HG02981 (cell line): ENCODE results near the gene NRG3.

ENCODE experiments used
- ATAC-seq: cut with Tn5 transposase; IDR thresholded peaks from one replicate; pipeline ENCODE4 v1.9.1; 2021; ENCODE audit warnings: mild to moderate bottlenecking, moderate library complexity; ENCODE audit not compliant: unreplicated experiment

The NRG3 gene

GRCh38 chr10:82084904-82085303 lies 209.9 kb downstream of the NRG3 start:
- no peak for ATAC-seq

GRCh38 chr10:82089327-82089726 lies 214.3 kb downstream of the NRG3 start:
- no peak for ATAC-seq

DNA sequence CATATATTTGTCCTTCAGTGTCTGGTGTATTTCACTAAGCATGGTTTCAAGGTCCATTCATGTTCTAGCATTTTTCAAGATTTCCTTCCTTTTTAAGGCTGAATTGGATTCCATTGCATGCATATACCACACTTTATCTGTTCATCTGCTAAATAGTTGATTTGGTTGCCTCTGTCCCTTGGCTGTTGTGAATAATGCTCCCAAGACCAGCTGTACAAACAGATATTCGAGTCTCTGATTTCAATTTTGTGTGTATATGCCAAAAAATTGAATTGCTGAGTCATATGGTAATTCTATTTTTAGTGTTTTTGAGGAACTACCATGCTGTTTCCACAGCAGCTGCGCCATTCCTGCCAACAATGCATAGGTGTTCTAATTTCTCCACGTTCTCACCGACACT lies 216.4 kb downstream of the NRG3 start:
- ATAC-seq, result no peak

DNA sequence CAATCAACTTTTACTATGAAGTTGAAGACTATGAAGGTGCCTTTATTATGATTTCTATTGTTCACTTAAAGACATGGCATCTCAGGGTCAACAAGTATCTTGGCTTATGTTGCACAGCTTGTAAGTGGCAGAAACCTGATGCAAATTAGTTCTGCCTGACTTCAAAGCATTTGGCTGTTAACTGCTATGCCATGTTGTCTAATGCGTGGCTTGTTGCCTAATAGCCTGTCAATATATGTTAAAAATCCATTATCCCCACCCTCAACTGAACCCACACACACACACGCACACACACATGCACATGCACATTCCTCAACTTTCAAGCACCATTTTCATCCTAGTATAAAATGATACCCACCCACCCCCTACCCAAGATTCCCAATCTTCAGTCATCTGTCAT lies 217.1 kb downstream of the NRG3 start:
- ATAC-seq, result no peak

- no peak for ATAC-seq
These were observed 249.7 kb downstream of the NRG3 start for GRCh38 chr10:82124713-82125112.

GRCh38 chr10:82128527-82128926 lies 253.5 kb downstream of the NRG3 start:
- no peak for ATAC-seq

DNA sequence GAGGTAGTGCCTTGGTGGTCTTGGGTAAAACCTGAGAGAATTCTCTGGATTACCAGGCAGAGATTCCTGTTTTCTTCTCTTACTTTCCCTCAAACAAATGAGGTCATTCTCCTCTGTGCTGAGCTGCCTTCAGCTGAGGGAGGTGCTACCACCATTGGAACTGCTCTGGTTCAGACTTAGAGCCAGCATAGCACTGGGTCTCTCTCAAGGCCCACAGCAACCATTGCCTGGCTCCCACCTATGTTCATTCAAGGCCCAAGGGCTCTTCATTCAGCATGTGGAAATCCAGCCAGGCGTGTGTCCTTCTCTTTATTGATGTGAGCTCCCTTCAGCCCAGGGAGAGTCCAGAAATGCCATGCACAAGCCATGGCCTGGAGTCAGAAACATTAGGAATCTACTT lies 261.1 kb downstream of the NRG3 start:
- no peak for ATAC-seq

- ATAC-seq, result no peak
These were observed 269.2 kb downstream of the NRG3 start for GRCh38 chr10:82144153-82144552.

DNA sequence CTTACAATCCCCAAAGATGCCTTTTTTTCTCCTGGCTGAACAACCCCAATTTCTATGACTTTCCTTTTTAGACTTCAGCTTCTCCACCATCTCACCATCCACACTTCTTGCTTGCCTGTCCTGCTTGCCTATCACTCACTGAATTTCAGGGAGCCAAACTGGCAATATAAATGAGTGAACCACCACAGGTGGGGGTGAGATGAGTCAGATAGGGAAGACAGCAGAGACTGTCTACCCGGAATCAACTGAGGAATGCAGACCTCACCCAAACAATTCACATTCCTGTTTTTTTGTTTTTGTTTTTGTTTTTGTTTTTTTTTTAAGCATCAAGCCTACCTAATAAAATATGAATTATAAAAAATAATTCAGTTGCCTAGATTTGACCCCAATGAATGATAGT lies 273.8 kb downstream of the NRG3 start:
- ATAC-seq, result no peak

DNA sequence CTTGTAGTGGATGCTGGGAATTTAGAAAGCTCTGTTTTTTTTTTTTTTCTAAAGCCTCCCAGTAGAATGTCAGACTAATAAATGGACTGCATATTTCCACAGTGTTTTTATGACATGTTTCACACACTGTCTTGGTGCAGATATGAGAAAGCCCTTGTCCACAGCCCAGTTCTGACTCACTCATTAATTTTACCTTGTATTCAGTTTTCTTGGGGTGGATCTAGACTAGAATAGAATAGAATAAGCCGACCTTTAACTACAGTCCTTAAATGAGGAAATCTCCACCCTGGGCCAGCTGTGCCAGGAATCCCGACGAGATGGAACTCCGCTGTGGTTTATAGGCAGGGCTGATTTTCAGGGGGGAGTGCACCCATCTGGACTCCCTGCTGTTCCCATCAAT lies 274.7 kb downstream of the NRG3 start:
- ATAC-seq, result no peak

GRCh38 chr10:82150123-82150900 lies 275.3 kb downstream of the NRG3 start:
- no peak for ATAC-seq

DNA sequence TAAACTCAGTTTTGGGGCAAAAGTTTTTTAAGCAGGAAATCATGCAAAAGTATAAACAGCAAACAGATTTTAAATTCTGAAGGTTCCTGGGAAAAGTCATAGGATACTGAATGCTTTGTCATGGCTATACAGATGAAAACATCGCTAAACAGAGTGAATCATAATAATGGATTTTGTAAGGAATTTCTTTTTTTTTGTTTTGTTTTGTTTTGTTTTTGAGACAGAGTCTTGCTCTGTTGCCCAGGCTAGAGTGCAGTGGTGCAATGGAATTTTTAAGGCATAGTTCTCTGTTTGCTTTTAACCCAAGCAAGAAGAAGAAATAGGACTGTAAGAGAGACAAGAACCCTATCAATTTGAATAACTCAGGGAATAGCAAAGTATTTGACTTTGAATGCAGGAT lies 285.3 kb downstream of the NRG3 start:
- ATAC-seq, result no peak

- no peak for ATAC-seq
These were observed 286.3 kb downstream of the NRG3 start for GRCh38 chr10:82161264-82161663.

GRCh38 chr10:82162549-82163195 lies 287.7 kb downstream of the NRG3 start:
- no peak for ATAC-seq

GRCh38 chr10:82171899-82172298 lies 296.9 kb downstream of the NRG3 start:
- no peak for ATAC-seq

- ATAC-seq, result no peak
These were observed 301.6 kb downstream of the NRG3 start for GRCh38 chr10:82176587-82176986.

GRCh38 chr10:82190432-82191260 lies 315.7 kb downstream of the NRG3 start:
- ATAC-seq, result no peak

DNA sequence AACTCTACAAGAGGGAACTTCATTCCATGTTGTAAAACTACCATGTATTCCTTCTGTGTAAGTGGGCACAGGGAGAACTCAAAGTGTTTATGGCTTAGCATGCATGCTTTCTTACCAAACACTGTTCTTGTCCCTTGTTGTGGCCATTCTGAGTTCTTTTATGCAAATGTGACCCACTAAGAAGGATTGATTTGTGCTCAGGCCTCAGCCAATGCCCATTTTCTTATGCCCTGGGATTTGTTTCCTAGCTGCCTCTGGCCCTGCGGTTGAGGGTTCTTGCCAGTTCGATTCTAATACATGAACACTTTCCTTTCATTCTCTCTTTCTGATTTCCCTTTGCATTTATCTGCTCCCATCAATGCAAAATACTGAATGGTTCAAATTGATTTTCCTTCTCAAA lies 316.7 kb downstream of the NRG3 start:
- ATAC-seq, result no peak

DNA sequence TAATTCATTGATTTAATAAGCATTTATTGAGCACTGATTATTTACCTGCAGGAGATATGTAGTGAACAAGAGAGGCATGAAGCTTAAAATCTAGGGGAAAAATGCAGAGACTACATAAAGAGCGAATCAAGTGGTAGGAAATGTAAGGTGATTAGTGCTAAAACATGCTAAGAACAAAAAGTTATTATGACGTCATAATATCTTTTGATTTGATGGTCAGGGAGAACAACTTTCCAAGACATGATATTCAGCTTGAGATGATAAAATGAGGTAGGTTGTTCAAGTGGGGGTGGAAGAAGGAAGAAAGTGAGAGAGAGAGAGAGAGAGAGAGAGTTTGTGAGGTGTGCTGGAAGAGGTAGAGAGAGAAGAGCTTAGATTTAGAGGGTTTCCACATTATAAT lies 317.7 kb downstream of the NRG3 start:
- ATAC-seq, result no peak

DNA sequence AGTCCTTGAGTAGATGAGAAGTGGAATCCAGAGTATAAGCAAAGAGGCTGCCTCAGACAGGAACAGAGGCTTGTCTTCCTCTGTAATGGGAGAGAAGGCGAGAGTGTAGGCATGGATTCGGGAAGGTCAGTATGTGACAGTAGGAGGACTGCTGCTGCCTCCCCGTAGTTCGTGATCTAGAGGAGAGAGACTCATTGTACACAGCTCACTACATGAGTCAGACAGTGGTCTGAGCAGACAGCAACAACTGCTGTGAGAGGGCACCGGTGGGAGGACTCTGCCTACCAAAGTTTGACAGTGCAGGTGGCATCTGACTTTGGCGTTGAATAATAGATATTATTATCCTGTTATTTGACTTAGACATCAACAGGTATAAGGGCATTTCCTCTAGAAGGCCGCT lies 319.4 kb downstream of the NRG3 start:
- no peak for ATAC-seq

- ATAC-seq, result no peak
These were observed 331.8 kb downstream of the NRG3 start for GRCh38 chr10:82206831-82207230.

DNA sequence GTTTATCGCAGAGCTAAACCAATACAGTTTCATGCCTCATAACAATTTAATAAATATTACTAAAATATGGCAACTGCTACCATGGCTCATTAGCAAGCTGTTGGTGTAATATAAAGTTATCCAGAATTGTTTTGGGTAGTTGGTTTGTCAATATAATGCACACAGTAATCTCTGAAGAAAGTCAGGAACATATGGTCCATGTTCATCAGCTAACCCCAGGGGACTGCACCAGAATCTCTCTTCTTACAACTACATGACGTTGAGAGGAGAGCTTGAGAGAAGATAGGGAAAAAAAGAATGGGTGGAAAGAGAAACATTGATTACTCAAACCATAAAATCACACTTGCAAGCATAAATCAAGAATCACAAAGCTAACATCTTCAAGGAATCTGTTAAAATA lies 333.7 kb downstream of the NRG3 start:
- ATAC-seq, result no peak
